GM18868 (cell line): ENCODE results near the gene RRP1.
"Not testable (repeated sequence)": the region's sequence is repeated elsewhere in the genome, so short reads cannot be mapped to it uniquely, and the experiment has no call there.

Experiments used
- ATAC-seq: cut with Tn5 transposase; IDR thresholded peaks from one replicate; pipeline ENCODE4 v1.9.1; 2021; ENCODE audit warnings: mild to moderate bottlenecking, moderate library complexity; ENCODE audit not compliant: unreplicated experiment

Gene RRP1

DNA sequence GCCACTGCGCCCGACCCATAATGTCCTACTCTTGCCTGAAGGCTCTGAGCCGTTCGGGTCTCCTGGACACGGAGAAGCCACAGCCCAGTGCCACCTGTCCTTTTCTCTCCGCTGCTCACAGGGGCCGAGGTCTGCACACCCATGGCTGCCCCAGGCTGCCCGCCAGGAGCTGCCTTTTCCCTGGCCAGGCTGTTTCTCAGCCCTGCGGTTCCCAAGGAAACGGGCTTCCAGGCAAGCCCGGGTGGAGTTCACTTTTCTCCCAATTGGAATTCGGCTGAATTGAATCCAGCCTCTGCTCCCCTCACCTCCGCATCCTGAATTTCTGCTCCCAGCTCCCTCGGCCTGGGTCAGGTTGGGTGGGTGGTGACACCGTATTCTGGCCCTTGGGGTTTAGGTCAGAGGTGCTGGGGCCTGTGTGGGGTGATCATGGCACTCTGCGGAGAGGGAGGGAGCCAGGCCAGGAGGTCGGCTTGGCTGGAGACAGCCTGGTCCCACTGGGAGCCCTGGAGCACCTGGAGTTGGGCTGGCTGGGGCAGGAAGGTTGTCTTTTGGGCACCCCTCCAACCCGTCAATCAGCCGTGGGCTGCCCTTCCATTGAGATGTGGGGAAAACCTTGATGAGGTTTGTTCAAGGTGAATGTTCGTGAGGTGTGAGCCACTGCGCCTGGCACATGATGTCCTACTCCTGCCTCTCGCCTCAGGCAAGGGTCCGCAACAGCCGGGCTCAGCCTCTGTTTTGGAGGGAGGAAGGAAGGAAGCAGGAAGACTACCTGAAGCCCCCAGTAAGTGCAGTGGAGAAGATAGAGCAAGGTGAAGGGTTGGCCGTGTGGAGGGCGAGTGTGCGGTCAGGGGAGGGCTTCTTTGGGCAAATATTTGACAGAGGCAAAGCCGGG lies 25.1 kb downstream of the RRP1 start:
- no peak for ATAC-seq

GRCh38 chr21:43815107-43815613 lies 25.8 kb downstream of the RRP1 start:
- no peak for ATAC-seq

DNA sequence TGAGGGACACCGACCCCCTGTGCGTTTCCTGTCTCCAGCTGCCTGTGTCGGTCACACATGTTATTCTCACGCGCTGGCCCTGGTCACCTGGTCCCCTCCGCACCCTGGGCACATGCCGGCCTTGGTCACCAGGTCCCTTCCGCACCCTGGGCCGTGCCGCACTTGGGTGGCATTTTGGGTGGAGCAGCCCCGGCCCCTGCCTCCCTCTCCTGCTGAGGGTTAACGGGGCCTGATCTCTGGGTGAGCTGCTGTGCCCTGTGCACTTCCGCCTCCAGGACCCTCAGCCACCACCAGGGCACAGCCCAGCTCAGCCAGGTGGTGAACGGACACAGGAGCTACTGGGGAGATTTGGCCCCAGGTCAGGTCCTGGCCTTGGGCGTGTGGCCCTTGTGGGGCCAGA lies 26.6 kb downstream of the RRP1 start:
- no peak for ATAC-seq

DNA sequence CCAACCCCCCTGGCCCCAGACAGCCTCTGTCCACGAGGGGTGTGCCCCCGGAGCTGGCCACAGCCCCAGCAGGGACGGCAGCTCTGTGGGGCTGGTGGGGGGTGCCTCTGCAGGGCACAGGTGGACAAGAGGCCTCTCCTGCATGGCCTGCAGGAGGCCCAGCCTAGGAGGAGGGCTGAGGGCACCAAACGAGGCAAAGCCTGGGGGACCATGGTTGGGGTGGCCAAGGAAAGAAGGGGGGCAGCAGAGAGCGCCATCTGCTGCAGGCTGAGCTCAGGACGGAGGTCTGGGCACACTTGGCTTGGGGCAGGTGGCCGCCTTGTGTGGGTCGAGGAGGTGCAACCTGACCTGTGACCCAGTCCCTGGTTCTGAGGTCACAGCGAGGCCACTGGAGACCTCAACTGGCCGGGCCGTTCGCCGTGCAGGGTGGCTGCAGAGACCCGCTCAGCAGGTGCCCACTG lies 27.3 kb downstream of the RRP1 start:
- no peak for ATAC-seq

GRCh38 chr21:43817157-43818086 lies 28.0 kb downstream of the RRP1 start:
- no peak for ATAC-seq

- no peak for ATAC-seq
Measured at GRCh38 chr21:43818685-43819084, 29.3 kb downstream of the RRP1 start.

DNA sequence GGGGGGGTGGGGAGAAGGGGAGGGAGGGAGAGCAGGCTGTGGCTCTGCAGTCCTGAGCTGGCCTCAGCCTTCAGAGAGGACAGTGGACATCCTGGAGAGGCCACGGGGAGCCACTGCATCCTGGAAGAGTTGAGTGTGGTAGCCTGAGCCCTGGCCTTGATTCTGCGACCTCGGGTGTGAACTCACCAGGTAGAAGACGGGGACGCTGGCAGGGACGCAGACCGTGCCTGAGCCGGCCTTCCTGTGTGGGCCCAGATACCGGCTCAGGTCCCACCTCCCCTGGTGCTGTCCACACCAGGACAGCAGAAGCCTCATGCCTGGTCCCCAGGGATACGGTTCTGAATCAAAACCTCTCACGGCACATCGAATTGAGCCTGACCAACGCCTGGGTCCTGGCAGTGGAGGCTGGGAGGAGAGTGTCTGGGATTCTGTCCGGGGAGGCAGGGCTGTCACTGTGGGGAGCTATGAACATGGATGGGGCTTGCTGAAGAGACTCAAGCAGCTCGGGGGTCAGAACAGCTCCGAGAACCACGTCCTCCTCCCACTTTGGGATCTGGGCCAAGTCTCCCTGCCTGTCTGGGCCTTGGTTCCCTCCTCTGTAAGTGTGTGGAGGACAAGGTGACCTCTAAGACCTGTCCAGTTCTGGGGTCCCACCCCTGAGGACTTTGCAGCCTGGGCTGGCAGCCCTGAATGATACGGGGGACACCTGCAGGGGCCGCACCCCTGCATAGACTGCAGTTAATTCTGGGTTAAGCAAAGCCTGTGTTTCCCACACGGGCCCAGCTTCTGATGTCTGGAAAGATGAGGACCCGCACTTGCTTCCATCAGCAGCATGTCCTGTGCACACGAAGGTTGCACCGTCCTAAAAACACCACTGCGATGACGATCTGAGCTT lies 30.4 kb downstream of the RRP1 start:
- ATAC-seq = no peak

DNA sequence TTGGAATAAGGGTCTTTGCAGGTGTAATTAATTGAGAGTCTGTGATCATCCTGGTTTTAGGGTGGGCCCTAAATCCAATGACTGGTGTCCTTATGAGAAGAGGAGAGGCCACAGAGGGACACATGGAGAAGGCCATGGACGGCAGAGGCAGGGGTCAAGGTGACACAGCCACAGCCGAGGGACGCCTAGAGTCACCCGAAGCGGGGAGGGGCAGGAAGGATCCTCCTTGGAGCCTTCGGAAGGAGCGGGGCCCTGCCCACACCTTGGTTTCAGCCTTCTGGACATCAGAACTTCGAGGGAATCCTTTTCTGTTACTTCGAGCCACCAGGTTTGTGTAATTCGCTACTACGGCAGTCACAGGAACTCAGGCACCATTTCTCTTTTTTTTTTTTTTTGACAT lies 31.1 kb downstream of the RRP1 start:
- ATAC-seq = no peak

- ATAC-seq = not testable (repeated sequence)
Measured at GRCh38 chr21:43822166-43822565, 32.8 kb downstream of the RRP1 start.

DNA sequence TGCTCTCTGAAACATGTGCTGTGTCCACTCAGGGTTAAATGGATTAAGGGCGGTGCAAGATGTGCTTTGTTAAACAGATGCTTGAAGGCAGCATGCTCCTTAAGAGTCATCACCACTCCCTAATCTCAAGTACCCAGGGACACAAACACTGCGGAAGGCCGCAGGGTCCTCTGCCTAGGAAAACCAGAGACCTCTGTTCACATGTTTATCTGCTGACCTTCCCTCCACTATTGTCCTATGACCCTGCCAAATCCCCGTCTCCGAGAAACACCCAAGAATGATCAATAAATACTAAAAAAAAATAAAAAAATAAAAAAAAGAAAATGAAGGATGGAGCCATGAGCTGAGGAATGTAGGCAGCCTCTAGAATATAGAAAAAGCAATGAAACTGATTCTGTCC lies 33.4 kb downstream of the RRP1 start:
- not testable (repeated sequence) for ATAC-seq

- no peak for ATAC-seq
Measured at GRCh38 chr21:43824333-43825241, 35.2 kb downstream of the RRP1 start.

- no peak for ATAC-seq
Measured at GRCh38 chr21:43825242-43825935, 36.0 kb downstream of the RRP1 start.

DNA sequence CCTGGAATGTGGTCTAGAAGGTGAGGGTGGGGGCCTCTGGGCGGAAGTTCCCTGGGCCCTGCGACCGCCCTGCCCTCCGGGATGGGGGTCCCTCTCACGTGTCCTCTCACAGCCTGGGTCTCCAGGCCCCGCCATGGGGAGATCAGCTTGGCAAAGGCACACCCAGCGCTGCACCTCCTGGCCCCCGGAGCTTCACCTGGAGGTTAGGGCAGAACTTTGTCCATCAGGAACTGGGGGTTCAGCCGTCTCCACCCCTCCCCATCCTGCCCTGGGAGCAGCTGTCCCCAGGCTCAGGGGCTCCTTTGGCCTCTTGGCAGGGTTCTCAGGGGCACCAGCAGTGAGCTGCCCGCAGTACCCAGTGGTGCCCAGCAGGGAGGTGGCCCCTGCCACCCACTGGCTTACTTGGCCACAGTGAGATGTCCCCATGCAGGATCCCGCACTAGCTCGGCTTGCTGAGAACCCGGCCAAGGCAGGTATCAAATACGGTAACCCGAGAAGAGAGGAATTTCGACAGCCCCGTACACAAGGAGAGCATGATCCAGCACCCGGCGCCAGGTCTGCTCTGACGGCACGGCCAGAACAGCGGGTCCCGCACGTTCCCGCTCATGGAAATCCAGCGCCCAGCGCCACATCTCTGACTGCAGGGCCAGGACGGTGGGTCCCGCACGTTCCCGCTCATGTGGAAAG lies 36.7 kb downstream of the RRP1 start:
- no peak for ATAC-seq

DNA sequence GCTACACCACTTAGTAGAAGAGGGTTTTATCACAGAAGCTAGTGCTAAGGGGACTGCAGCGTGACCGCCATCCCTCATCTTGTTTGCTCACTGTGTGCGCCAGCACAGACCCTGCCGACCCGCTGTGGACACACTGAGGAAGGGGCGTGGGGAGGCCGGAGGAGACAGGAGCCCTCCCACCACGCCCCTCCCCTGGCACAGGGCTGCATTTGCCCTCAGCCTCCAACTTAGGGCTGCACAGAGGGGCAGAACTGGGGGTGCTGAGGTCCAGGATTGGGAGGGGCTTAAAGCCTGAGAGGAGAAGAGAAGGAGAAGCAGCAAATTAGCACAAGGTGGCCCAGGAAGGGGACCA lies 37.2 kb downstream of the RRP1 start:
- no peak for ATAC-seq

DNA sequence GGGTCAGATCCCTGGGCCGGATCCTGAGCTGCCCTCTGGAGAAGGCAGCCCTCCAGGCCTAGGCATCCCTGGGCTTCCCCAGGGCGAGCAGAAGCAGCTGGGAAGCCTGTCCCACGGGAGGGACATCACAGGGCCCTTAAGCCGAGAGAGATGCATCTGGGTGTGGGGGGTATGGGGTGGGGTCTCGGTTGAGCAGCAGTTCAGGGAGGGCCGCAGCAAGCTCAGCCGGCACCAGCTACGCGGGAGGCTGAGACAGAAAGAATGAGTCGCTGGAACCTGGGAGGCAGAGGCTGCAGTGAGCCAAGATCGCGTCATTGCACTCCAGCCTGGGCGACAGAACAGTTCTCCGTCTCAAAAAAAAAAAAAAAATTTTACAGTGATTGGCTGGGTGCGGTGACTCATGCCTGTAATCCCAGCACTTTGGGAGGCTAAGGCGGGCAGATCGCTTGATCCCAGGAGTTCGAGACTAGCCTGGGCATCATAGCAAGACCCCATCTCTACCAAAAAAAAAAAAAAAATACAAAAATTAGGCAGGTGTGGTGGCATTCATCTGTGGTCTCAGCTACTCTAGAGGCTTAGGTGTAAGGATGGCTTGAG lies 37.7 kb downstream of the RRP1 start:
- no peak for ATAC-seq

DNA sequence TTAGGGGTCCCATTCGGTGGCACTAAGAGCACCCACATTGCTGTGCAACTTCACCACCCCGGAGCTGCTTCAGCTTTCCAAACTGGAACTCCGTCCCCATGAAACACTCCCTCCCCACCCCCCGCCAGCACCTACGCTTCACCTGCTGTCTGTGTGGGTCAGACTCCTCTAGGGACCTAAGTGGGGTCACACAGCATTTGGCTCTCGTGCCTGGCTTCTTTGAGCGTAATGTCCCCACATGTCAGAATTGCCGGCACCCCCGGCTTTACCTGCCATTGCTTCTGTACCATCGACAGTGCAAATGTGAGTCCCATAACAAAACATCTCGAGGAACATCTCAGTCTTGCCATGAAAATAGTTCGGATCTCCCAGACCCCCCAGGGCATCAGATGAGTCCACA lies 39.8 kb downstream of the RRP1 start:
- ATAC-seq = no peak

DNA sequence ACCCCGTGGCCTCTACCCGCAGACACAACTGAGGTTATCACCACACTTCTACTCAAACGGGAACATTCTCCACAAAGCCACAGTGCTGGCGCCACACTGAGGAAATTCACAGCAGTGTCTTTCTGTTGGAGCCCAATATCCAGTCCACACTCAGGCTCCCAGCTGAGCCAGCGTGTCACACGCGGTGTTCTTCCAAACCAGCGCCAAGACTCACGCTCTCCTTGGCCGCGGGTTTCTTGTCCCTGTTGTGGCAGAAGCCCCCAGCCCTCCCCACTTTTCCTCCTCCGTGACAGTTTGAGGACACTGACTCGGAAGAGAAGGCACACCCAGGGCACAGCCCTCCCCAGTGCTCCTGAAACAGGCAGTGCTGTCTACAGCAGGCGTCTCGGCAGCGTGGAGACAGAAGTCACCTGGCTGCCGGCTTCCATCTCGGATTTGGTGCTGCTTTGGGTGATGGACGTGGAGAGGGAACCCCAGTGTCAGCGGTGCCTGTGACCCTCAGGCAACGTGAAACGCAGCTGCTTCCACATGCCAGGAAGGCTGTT lies 40.3 kb downstream of the RRP1 start:
- no peak for ATAC-seq

- ATAC-seq = no peak
Measured at GRCh38 chr21:43832158-43832550, 42.8 kb downstream of the RRP1 start.
